Keratinocyte (primary cell): Measurements from ENCODE around the gene TIAM1. TPM values are rescaled to one million over a fixed set of nuclear protein-coding genes. Genes with fewer than 3 reads are reported as not detected.

ENCODE experiments used
- DNase-seq: peaks from one replicate; pipeline ENCODE4 v3.0.0-alpha.2; 2011; ENCODE audit warnings: low read depth, missing footprints, low spot score
- FAIRE-seq: peaks from 2 replicates; lab custom pipeline; 2011; peaks lifted over from hg19 to GRCh38; lab: Jason Lieb, UNC
- H2AFZ ChIP-seq: 2 replicates; pipeline ENCODE4 v1.6.0; 2012; ENCODE audit warnings: low read length, control low read depth, inconsistent platforms; ENCODE audit not compliant: control insufficient read depth
- H3K27ac ChIP-seq: 2 replicates; pipeline ENCODE4 v1.5.1; 2011; ENCODE audit warnings: low read length; ENCODE audit not compliant: control insufficient read depth, insufficient read depth
- H3K27me3 ChIP-seq: 3 replicates; pipeline ENCODE4 v1.6.0; 2011; ENCODE audit warnings: low read length; ENCODE audit not compliant: control insufficient read depth, insufficient read depth; ENCODE audit errors: extremely low read depth
- H3K36me3 ChIP-seq, 2 experiments: 2 replicates in 1 of 2; 3 replicates in 1 of 2; pipeline ENCODE4 v1.5.1; 2011; ENCODE audit warnings: low read length in 2 of 2, mild to moderate bottlenecking in 1 of 2; ENCODE audit not compliant: control insufficient read depth in 2 of 2, insufficient read depth in 2 of 2; ENCODE audit errors: extremely low read depth in 1 of 2
- H3K4me1 ChIP-seq: 3 replicates; pipeline ENCODE4 v1.5.1; 2011; ENCODE audit warnings: low read length; ENCODE audit not compliant: control insufficient read depth, insufficient read depth; ENCODE audit errors: extremely low read depth
- H3K4me2 ChIP-seq: 3 replicates; pipeline ENCODE4 v1.6.0; 2011; ENCODE audit warnings: low read depth, low read length; ENCODE audit not compliant: control insufficient read depth, insufficient read depth; ENCODE audit errors: extremely low read depth
- H3K4me3 ChIP-seq, 3 experiments: fragments of 200-600 bp in 1 of 3; sonication (generic) in 1 of 3; 2 replicates in 2 of 3; 3 replicates in 1 of 3; pipeline ENCODE4 v1.5.1; 2011 to 2016; ENCODE audit warnings: low read length in 3 of 3, mild to moderate bottlenecking in 3 of 3, control low read depth in 2 of 3, inconsistent platforms in 1 of 3, low read depth in 1 of 3, mixed read lengths in 1 of 3, mixed run types in 1 of 3, moderate library complexity in 1 of 3; ENCODE audit not compliant: control insufficient read depth in 2 of 3, insufficient read depth in 2 of 3; ENCODE audit errors: extremely low read depth in 1 of 3
- H3K79me2 ChIP-seq: 2 replicates; pipeline ENCODE4 v1.6.0; 2012; ENCODE audit warnings: low read length; ENCODE audit not compliant: control insufficient read depth, insufficient read depth
- H3K9ac ChIP-seq: 3 replicates; pipeline ENCODE4 v1.6.0; 2011; ENCODE audit warnings: low read length; ENCODE audit not compliant: control insufficient read depth, insufficient read depth; ENCODE audit errors: extremely low read depth
- H3K9me1 ChIP-seq: 3 replicates; pipeline ENCODE4 v1.6.0; 2011; ENCODE audit warnings: low read length; ENCODE audit not compliant: control insufficient read depth, insufficient read depth; ENCODE audit errors: extremely low read depth
- H3K9me3 ChIP-seq: 2 replicates; pipeline ENCODE4 v1.5.1; 2012; ENCODE audit warnings: low read depth, low read length; ENCODE audit not compliant: control insufficient read depth
- H4K20me1 ChIP-seq: 3 replicates; pipeline ENCODE4 v1.6.0; 2011; ENCODE audit warnings: low read length; ENCODE audit not compliant: control insufficient read depth, insufficient read depth; ENCODE audit errors: extremely low read depth
- EZH2 ChIP-seq: IDR thresholded peaks from one replicate; pipeline ENCODE4 v1.6.1; 2012; ENCODE audit warnings: inconsistent platforms, mild to moderate bottlenecking, low read length, moderate library complexity
- dilution Hi-C: fragments of 300-500 bp; cut with MboI; formaldehyde crosslinking; loops from one replicate; pipeline ENCODE4 v1.7.0; 2020; ENCODE audit warnings: low sequenced_read_pairs; ENCODE audit not compliant: extremely low pct_ligation_motif_present
- polyA plus RNA-seq, 5 experiments: library from polyadenylated mRNA; depleted of rRNA in 3 of 5; stranded (reverse) in 3 of 5; stranded (forward) in 1 of 5; unstranded in 1 of 5; fragments of >200 nt; gene quantifications; 1 replicate in 1 of 5; 2 replicates in 3 of 5; 3 replicates in 1 of 5; pipeline versions ENCODE4 v1.2.1 to v1.2.3, GENCODE V29; 2011 to 2012; ENCODE audit warnings: missing spikeins in 2 of 5, low read depth in 1 of 5, low replicate concordance in 1 of 5
- TF ChIP-seq, protein P1 (sequence below), 3 experiments: IDR thresholded peaks in 1 of 3; conservative IDR thresholded peaks in 1 of 3; optimal IDR thresholded peaks in 1 of 3; 2 replicates in 2 of 3; 3 replicates in 1 of 3; pipeline versions ENCODE3 to v1.5.1; 2011; ENCODE audit warnings: low read length in 3 of 3, mild to moderate bottlenecking in 3 of 3, moderate library complexity in 2 of 3, control low read depth in 1 of 3, inconsistent platforms in 1 of 3; ENCODE audit not compliant: insufficient read depth in 2 of 3; ENCODE audit errors: extremely low read depth in 1 of 3

TIAM1 gene
- polyA plus RNA-seq, 1 donor (not counting 4 experiments of a cell fraction or from before 2014, with no cell fraction given), result 8.3 TPM

DNA sequence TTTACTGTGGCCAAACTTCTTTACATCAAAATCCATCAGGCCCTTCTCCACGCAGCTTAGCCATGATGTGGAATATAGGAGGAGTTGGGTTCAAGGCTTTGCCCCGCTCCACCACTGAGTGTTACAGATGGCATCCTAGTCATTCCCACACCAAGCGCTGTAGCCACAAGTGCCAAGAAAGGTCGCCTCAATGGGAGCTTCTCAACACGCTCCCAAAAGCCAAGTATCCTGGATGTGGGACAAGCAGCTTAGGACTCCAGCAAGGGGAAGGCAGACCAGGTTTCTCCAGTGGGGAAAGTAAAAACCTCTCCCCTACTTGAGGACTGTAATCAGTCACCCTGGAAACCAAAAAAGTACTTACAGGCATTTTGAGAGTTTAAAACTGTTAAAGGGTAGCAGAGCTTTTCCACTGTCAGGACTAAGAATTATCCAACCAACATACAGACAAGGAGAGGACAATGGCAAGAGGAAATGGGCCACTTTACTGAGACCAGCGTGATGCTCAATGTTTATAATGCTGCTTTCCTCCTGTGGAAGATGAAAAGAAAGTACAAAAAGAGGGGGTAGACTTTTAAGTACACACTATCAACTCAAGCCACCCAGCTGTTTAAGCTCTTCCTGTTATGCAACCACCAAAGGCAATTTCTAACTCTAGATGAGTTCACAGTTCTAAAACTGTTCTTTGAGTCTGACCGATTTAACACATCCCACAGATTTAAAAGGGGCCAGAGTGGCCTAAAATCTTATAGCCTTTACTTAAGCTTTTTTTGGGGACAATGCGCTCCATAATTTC is 185.1 kb downstream of the TIAM1 start:
- Histone ChIP-seq H4K20me1 (no peaks in the 10 kb centered on the region), H3K9me1 (no peaks in the 10 kb centered on the region), H3K27me3 (no peaks in the 10 kb centered on the region), H3K4me3 (no peak overlapping the region), H3K9ac (no peak overlapping the region), H3K4me1 (peaks cover 15% of the 10 kb centered on the region), H3K4me2 (no peak overlapping the region), H3K36me3 (peaks cover 0 to 2% of the 10 kb centered on the region in 2 experiments), H2AFZ (no peak overlapping the region), H3K9me3 (no peaks in the 10 kb centered on the region), H3K27ac (no peak overlapping the region), H3K79me2 (no peaks in the 10 kb centered on the region)
- TF ChIP-seq, protein P1, sequence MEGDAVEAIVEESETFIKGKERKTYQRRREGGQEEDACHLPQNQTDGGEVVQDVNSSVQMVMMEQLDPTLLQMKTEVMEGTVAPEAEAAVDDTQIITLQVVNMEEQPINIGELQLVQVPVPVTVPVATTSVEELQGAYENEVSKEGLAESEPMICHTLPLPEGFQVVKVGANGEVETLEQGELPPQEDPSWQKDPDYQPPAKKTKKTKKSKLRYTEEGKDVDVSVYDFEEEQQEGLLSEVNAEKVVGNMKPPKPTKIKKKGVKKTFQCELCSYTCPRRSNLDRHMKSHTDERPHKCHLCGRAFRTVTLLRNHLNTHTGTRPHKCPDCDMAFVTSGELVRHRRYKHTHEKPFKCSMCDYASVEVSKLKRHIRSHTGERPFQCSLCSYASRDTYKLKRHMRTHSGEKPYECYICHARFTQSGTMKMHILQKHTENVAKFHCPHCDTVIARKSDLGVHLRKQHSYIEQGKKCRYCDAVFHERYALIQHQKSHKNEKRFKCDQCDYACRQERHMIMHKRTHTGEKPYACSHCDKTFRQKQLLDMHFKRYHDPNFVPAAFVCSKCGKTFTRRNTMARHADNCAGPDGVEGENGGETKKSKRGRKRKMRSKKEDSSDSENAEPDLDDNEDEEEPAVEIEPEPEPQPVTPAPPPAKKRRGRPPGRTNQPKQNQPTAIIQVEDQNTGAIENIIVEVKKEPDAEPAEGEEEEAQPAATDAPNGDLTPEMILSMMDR (optimal IDR thresholded peaks at IDR 0.05 in 1 of 3, IDR thresholded peaks at IDR 0.05 in 1 of 3, conservative IDR thresholded peaks at IDR 0.05 in 1 of 3; ENCODE audit: extremely low read depth in 1 of 3, insufficient read depth in 2 of 3, low read length in 3 of 3), result no peak
- no peak for TF ChIP-seq EZH2
- DNase-seq (no peak), FAIRE-seq (no peak)
- dilution Hi-C loops, result no loop called here

DNA sequence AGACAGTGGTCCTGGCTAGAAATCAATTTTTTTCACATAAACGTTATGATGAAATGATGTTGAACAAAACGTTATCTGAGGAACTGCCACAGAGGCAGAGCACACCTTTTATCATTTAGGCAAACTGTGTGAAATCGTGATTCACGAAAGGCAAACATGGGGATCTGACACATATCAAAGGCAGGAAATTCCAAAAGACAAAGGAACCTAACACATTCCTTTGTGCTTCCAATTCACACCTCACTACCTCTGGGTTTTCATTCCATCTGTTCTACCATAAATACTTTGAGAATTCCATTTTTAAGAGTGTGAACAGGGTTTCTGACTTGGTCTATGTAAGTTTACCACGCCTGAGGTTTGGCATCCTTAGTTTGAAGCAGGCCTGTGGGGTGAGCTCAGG is 186.3 kb downstream of the TIAM1 start:
- Histone ChIP-seq H3K27ac (no peak overlapping the region), H3K9me1 (no peaks in the 10 kb centered on the region), H3K4me1 (peaks cover 15% of the 10 kb centered on the region), H2AFZ (no peak overlapping the region), H3K9ac (no peak overlapping the region), H4K20me1 (no peaks in the 10 kb centered on the region), H3K4me2 (no peak overlapping the region), H3K36me3 (peaks cover 0 to 3% of the 10 kb centered on the region in 2 experiments), H3K79me2 (no peaks in the 10 kb centered on the region), H3K27me3 (no peaks in the 10 kb centered on the region), H3K4me3 (no peak overlapping the region), H3K9me3 (no peaks in the 10 kb centered on the region)
- no peak for FAIRE-seq
- dilution Hi-C loops, result no loop called here
- no peak for TF ChIP-seq EZH2
- TF ChIP-seq, protein P1 (optimal IDR thresholded peaks at IDR 0.05 in 1 of 3, IDR thresholded peaks at IDR 0.05 in 1 of 3, conservative IDR thresholded peaks at IDR 0.05 in 1 of 3; ENCODE audit: extremely low read depth in 1 of 3, insufficient read depth in 2 of 3, low read length in 3 of 3), result no peak
- no peak for DNase-seq
